C4-2B (cell line): Measurements from ENCODE around the gene INAFM2.

Experiments
- CTCF ChIP-seq: fragments of 450-650 bp; conservative IDR thresholded peaks from 2 replicates; pipeline ENCODE4 v1.5.1; 2017; ENCODE audit warnings: mild to moderate bottlenecking
- ZFX ChIP-seq: fragments of 450-650 bp; IDR thresholded peaks from 2 replicates; pipeline ENCODE4 v1.6.1; 2017

- TF ChIP-seq CTCF (no peak), ZFX (no peak)
Measured at GRCh38 chr15:40290545-40290917, 33.0 kb upstream of the INAFM2 start.
